ENCODE measurements around the gene FAM186B. TPM values are rescaled to one million over a fixed set of nuclear protein-coding genes. Genes with fewer than 3 reads are reported as not detected.

FAM186B gene
- total and polyA plus RNA-seq, 2 of the 13 experiments (the other 11 are each of a cell fraction or from before 2014, with no cell fraction given) = 0.07 to 0.20 TPM

GRCh38 chr12:49567611-49568441, 37.6 kb downstream of the FAM186B start, which contains the start of gene MCRS1 (continued):
- no peak for TF ChIP-seq PRDM4 (CRISPR knock-in tag; IDR thresholded peaks at IDR 0.05; ENCODE audit: borderline replicate concordance)
- no peak for TF ChIP-seq ZNF496 (CRISPR knock-in tag; IDR thresholded peaks at IDR 0.05; ENCODE audit: insufficient replicate concordance)
- peak; percentile 24; the same call in 1 of the 2 replicates for TF ChIP-seq ZNF138 (CRISPR knock-in tag; IDR thresholded peaks at IDR 0.05; ENCODE audit: low read depth)
- no peak for TF ChIP-seq ZNF460 (CRISPR knock-in tag; IDR thresholded peaks at IDR 0.05; ENCODE audit: borderline replicate concordance)
- TF ChIP-seq MAFF (IDR thresholded peaks at IDR 0.05; ENCODE audit: low read depth, low read length) = no peak
- peak; percentile 93 for TF ChIP-seq POLR2AphosphoS5 (IDR thresholded peaks at IDR 0.05; ENCODE audit: low read depth, low read length)
- TF ChIP-seq SNAPC5 (CRISPR knock-in tag; IDR thresholded peaks at IDR 0.05; ENCODE audit: borderline replicate concordance) = no peak
- no peak for TF ChIP-seq ZNF775 (CRISPR knock-in tag; IDR thresholded peaks at IDR 0.05; ENCODE audit: borderline replicate concordance)
- no peak; the same call in 1 of the 2 replicates for TF ChIP-seq ESRRA (CRISPR knock-in tag; IDR thresholded peaks at IDR 0.05; ENCODE audit: low read depth)
- no peak for TF ChIP-seq EHMT2 (IDR thresholded peaks at IDR 0.05; ENCODE audit: borderline replicate concordance, low read depth, low read length)
- no peak for TF ChIP-seq HINFP (CRISPR knock-in tag; IDR thresholded peaks at IDR 0.05; ENCODE audit: low read depth)
- no peak for TF ChIP-seq RAD21 (CRISPR knock-in tag; IDR thresholded peaks at IDR 0.05)
- no peak for TF ChIP-seq CSRNP1 (CRISPR knock-in tag; IDR thresholded peaks at IDR 0.05)
- no peak for TF ChIP-seq ZNF75D (CRISPR knock-in tag; IDR thresholded peaks at IDR 0.05; ENCODE audit: borderline replicate concordance)
- peak; percentile 43 for TF ChIP-seq FOXC1 (CRISPR knock-in tag; IDR thresholded peaks at IDR 0.05; ENCODE audit: borderline replicate concordance)
- peak; percentile 53 for TF ChIP-seq YY1 (IDR thresholded peaks at IDR 0.05; ENCODE audit: insufficient read depth, insufficient replicate concordance, low read depth, low read length)
- TF ChIP-seq ISL2 (CRISPR knock-in tag; IDR thresholded peaks at IDR 0.05) = no peak
- no peak for TF ChIP-seq PAF1 (CRISPR knock-in tag; IDR thresholded peaks at IDR 0.05)
- TF ChIP-seq MAZ (IDR thresholded peaks at IDR 0.05; ENCODE audit: borderline replicate concordance, low read depth, low read length) = peak; percentile 58; the same call in 1 of the 2 replicates
- peak; percentile 66; the same call in 1 of the 2 replicates for TF ChIP-seq MAZ (CRISPR knock-in tag; IDR thresholded peaks at IDR 0.05; ENCODE audit: low read depth)
- no peak for TF ChIP-seq ZNF33B (CRISPR knock-in tag; IDR thresholded peaks at IDR 0.05)
- TF ChIP-seq CBFB (CRISPR knock-in tag; IDR thresholded peaks at IDR 0.05) = no peak
- no peak for TF ChIP-seq ZFP62 (CRISPR knock-in tag; IDR thresholded peaks at IDR 0.05)
